ENCODE data around the gene PAX7.
"Not testable (repeated sequence)": the region's sequence is repeated elsewhere in the genome, so short reads cannot be mapped to it uniquely, and the experiment has no call there.

Gene PAX7

DNA sequence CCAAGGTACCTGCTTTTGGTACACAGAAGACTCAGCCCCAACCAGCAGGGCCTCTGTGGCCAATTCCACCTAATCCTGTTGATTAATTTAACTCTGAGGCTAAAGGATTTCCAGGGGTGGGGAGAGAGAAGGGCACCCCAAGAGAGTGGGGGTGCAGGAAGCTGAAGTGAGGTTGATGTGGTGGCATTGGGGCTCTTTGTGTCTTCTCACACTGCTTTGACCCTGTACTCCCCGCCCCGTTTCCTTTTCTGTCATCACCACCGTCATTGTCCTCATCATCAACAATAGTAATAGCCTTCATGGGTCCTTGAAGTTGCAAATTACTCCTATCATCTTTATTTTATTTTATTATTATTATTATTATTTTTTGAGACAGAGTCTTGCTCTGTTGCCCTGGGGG, 55.9 kb downstream of the PAX7 start:
- peaks cover 0 to 80% of the 10 kb centered on the region in 2 donors for H3K27me3 ChIP-seq
- TF ChIP-seq, protein P1, sequence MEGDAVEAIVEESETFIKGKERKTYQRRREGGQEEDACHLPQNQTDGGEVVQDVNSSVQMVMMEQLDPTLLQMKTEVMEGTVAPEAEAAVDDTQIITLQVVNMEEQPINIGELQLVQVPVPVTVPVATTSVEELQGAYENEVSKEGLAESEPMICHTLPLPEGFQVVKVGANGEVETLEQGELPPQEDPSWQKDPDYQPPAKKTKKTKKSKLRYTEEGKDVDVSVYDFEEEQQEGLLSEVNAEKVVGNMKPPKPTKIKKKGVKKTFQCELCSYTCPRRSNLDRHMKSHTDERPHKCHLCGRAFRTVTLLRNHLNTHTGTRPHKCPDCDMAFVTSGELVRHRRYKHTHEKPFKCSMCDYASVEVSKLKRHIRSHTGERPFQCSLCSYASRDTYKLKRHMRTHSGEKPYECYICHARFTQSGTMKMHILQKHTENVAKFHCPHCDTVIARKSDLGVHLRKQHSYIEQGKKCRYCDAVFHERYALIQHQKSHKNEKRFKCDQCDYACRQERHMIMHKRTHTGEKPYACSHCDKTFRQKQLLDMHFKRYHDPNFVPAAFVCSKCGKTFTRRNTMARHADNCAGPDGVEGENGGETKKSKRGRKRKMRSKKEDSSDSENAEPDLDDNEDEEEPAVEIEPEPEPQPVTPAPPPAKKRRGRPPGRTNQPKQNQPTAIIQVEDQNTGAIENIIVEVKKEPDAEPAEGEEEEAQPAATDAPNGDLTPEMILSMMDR (IDR thresholded peaks at IDR 0.05): no peak

DNA sequence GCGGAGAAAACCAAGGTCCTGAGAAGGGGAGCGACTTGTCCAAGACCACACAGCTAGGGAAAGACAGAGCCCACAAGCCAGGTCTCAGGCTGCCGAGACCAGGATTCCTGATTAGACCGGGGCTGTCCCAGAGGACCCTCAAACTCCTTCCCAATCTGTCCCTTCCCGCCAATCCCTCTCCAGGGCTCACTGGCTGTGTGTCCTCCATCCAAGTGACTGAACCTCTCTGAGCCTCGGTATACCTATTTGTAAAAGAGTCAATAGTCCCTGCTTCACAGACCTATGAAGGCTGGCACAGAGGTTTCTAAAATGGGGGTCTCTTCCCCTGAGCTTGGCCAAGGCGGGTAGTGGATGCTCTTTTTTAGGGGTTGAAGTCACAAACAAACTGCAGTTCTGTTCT, 56.6 kb downstream of the PAX7 start:
- Histone ChIP-seq H3K27ac (no peak overlapping the region), H3K4me3 (no peak overlapping the region), H3K27me3 (peaks cover 0 to 83% of the 10 kb centered on the region in 2 donors), H3K4me1 (no peaks in the 10 kb centered on the region), H3K36me3 (no peaks in the 10 kb centered on the region), H3K9me3 (no peaks in the 10 kb centered on the region)
- TF ChIP-seq, protein P1 (IDR thresholded peaks at IDR 0.05): no peak
- intact Hi-C loops (cut with DNase I; ENCODE audit: low total_unique reads): no loop called here
- no peak for DNase-seq

More for the DNA sequence above, 55.9 kb downstream of the PAX7 start:
- Histone ChIP-seq H3K36me3 (no peaks in the 10 kb centered on the region), H3K4me1 (no peaks in the 10 kb centered on the region), H3K27ac (no peak overlapping the region), H3K4me3 (no peak overlapping the region), H3K9me3 (no peaks in the 10 kb centered on the region)
- DNase-seq: no peak
- intact Hi-C loops (cut with DNase I; ENCODE audit: low total_unique reads): no loop called here

DNA sequence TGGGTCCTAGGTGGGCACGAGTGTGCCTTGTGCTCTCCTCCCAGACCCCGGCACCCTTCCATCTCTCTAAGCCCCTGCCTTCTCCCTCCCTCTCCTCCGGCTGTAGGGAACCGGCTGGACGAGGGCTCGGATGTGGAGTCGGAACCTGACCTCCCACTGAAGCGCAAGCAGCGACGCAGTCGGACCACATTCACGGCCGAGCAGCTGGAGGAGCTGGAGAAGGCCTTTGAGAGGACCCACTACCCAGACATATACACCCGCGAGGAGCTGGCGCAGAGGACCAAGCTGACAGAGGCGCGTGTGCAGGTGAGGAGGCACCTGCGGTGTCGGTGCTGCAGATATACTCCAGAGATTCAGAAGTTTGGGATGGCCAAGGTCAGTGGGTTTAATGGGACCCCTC, 61.0 kb downstream of the PAX7 start:
- intact Hi-C loops (cut with DNase I; ENCODE audit: low total_unique reads): no loop called here
- no peaks in the 10 kb centered on the region for H3K36me3 ChIP-seq
- no peaks in the 10 kb centered on the region for H3K9me3 ChIP-seq
- TF ChIP-seq, protein P1 (IDR thresholded peaks at IDR 0.05): no peak
- peaks cover 0 to 76% of the 10 kb centered on the region in 2 donors for H3K27me3 ChIP-seq
- H3K27ac ChIP-seq: no peak overlapping the region
- no peak for DNase-seq
- no peak overlapping the region for H3K4me3 ChIP-seq
- H3K4me1 ChIP-seq: no peaks in the 10 kb centered on the region

DNA sequence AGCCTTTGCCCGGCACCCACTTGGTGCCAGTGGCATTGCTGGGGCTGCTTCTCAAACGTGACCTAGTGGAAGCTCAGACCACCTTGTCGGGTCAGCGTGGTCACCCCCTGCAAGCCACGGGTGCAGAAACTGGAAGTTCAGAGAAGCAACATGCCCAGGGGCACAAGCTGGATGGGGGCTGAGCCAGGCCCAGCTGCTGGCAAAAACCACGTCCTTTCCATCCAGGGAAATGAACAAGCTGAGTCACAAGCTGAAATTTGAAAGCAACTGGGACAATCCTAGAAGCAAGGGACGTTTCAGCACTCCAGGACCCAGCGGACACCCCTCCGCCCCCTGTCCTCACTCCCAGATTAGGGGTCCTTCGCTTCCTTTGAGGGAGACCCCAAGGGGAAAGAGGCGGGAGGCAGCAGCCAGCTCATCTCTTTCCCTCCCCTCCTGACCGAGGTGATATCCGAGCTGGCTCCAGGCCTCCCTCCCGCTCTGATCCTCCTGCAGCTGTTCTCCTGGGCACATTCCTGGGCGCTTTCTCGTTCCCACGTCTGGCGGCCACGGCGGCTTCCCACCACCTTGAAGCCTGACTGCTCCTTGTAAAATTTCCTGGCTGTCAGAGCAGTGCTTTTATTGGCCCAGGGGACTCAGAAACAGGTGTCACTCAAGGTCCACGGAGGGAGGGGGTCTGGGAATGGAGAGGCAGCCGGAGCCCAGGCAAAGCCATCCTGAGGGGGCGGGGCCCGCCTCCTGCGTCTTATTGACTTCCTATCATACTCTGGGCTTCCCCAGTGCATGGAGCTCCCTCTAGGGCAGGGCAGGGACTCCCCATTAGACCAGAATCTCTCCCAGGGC, 62.8 kb downstream of the PAX7 start:
- TF ChIP-seq, protein P1 (IDR thresholded peaks at IDR 0.05): no peak
- intact Hi-C loops (cut with DNase I; ENCODE audit: low total_unique reads): no loop called here
- H3K27me3 ChIP-seq: peaks cover 0 to 70% of the 10 kb centered on the region in 2 donors

DNA sequence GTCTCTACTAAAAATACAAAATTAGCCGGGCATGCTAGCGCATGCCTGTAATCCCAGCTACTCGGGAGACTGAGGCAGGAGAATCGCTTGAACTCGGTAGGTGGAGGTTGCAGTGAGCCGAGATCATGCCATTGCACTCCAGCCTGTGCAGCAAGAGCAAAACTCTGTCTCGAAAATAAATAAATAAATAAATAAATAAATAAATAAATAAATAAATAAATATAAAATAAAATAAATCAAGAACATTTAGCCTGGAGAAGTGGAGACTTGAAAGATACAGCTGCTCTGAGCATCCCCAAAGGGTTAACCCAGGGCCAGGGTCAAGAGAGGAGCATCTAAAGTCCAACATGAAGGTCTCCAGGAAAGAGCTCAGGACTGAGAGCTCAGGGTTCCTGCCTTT, 63.6 kb downstream of the PAX7 start:
- H3K4me1 ChIP-seq; H3K36me3 ChIP-seq; H3K27ac ChIP-seq; H3K9me3 ChIP-seq; intact Hi-C loops (cut with DNase I; ENCODE audit: low total_unique reads); H3K4me3 ChIP-seq; DNase-seq: not testable (repeated sequence)
- peaks cover 0 to 69% of the 10 kb centered on the region in 2 donors for H3K27me3 ChIP-seq

More for the DNA sequence above, 62.8 kb downstream of the PAX7 start:
- no peak for DNase-seq
- no peaks in the 10 kb centered on the region for H3K4me1 ChIP-seq
- no peaks in the 10 kb centered on the region for H3K9me3 ChIP-seq
- H3K36me3 ChIP-seq: no peaks in the 10 kb centered on the region
- no peak overlapping the region for H3K4me3 ChIP-seq
- no peak overlapping the region for H3K27ac ChIP-seq

DNA sequence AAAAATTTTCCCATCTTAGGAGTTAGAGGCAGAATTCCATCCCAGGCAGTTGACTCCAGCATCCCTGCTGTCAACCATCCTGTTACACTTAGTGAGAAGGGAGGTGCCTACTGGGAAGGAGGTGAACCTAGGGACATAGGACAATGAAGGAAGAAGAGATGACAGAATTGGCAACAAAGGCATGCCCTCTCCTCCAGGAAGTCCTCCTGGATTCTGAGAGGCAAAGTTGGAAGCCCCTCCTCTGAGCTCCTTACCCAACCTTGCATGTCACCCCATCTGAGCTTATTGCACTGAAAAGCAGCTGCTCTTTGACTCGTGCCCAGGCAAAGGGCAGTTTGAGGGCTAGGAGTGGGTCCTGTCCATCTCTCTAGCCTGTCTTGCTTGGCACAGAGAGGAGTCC, 66.9 kb downstream of the PAX7 start:
- DNase-seq: no peak
- Histone ChIP-seq H3K9me3 (no peaks in the 10 kb centered on the region), H3K4me1 (no peaks in the 10 kb centered on the region), H3K27ac (no peak overlapping the region), H3K27me3 (peaks cover 0 to 72% of the 10 kb centered on the region in 2 donors), H3K4me3 (no peak overlapping the region), H3K36me3 (no peaks in the 10 kb centered on the region)
- intact Hi-C loops (cut with DNase I; ENCODE audit: low total_unique reads): no loop called here
- TF ChIP-seq, protein P1 (IDR thresholded peaks at IDR 0.05): no peak
